Neural cell (in vitro differentiated cells): ENCODE results near the gene NCKAP5. TPM values are rescaled to one million over a fixed set of nuclear protein-coding genes. Genes with fewer than 3 reads are reported as not detected.

Source experiments
- H2AFZ ChIP-seq: fragments of 200-600, 300-800 bp; sonication (generic), shearing (Covaris generic); 2 replicates; pipeline ENCODE4 v1.6.0; 2014; ENCODE audit warnings: low read depth, mild to moderate bottlenecking, antibody characterized with exemption, low read length, moderate library complexity
- H3F3A ChIP-seq: fragments of 200-600 bp; shearing (Covaris generic); 2 replicates; pipeline ENCODE4 v1.6.1; 2016; ENCODE audit warnings: mild to moderate bottlenecking, moderate library complexity, mixed read lengths, antibody characterized with exemption, low read length; ENCODE audit not compliant: insufficient read depth, poor library complexity, severe bottlenecking
- H3K27ac ChIP-seq: fragments of 200-600, 300-800 bp; sonication (generic), shearing (Covaris generic); 2 replicates; pipeline ENCODE4 v1.5.1; 2014; ENCODE audit warnings: mild to moderate bottlenecking, low read length, moderate library complexity
- H3K27me3 ChIP-seq: fragments of 300-800, 200-600 bp; sonication (generic), shearing (Covaris generic); 2 replicates; pipeline ENCODE4 v1.6.0; 2014; ENCODE audit warnings: mild to moderate bottlenecking, low read depth, low read length, moderate library complexity; ENCODE audit not compliant: insufficient read depth
- H3K36me3 ChIP-seq: fragments of 300-800, 200-600 bp; sonication (generic), shearing (Covaris generic); 2 replicates; pipeline ENCODE4 v1.5.1; 2014; ENCODE audit warnings: mild to moderate bottlenecking, antibody characterized with exemption, low read length, moderate library complexity; ENCODE audit not compliant: insufficient read depth
- H3K4me2 ChIP-seq: fragments of 300-800, 200-600 bp; sonication (generic), shearing (Covaris generic); 2 replicates; pipeline ENCODE4 v1.6.0; 2014; ENCODE audit warnings: mild to moderate bottlenecking, low read length
- H3K4me3 ChIP-seq: fragments of 300-800, 200-600 bp; sonication (generic), shearing (Covaris generic); 2 replicates; pipeline ENCODE4 v1.5.1; 2014; ENCODE audit warnings: mild to moderate bottlenecking, low read length, moderate library complexity
- H3K79me2 ChIP-seq: fragments of 200-600 bp; shearing (Covaris generic); replicated peaks from 2 replicates; pipeline ENCODE4 v1.6.0; 2014; ENCODE audit warnings: mild to moderate bottlenecking, low read length, moderate library complexity; ENCODE audit not compliant: insufficient read depth
- H3K9ac ChIP-seq: fragments of 300-800, 200-600 bp; sonication (generic), shearing (Covaris generic); 2 replicates; pipeline ENCODE4 v1.6.1; 2016; ENCODE audit warnings: mild to moderate bottlenecking, low read length, mixed read lengths
- H3K9me2 ChIP-seq: fragments of 200-600 bp; shearing (Covaris generic); 2 replicates; pipeline ENCODE4 v1.6.1; 2016; ENCODE audit warnings: mild to moderate bottlenecking, low read length, mixed read lengths; ENCODE audit not compliant: insufficient read depth
- H3K9me3 ChIP-seq: fragments of 200-600, 300-800 bp; sonication (generic), shearing (Covaris generic); 2 replicates; pipeline ENCODE4 v1.6.1; 2016; ENCODE audit warnings: mild to moderate bottlenecking, mixed run types, low read length, moderate library complexity, mixed read lengths
- H4K20me1 ChIP-seq: fragments of 200-600 bp; shearing (Covaris generic); 2 replicates; pipeline ENCODE4 v1.6.1; 2016; ENCODE audit warnings: mild to moderate bottlenecking, mixed run types; ENCODE audit not compliant: insufficient read depth
- CTCF ChIP-seq: fragments of 450-650 bp; IDR thresholded peaks from 2 replicates; pipeline ENCODE4 v1.5.1; 2014; ENCODE audit warnings: antibody characterized with exemption, mild to moderate bottlenecking, moderate library complexity; ENCODE audit not compliant: poor library complexity, severe bottlenecking
- EP300 ChIP-seq: fragments of 450-650 bp; conservative IDR thresholded peaks from 2 replicates; pipeline ENCODE4 v1.6.1; 2014; ENCODE audit warnings: antibody characterized with exemption, mild to moderate bottlenecking, moderate library complexity; ENCODE audit not compliant: poor library complexity, severe bottlenecking
- EZH2 ChIP-seq: fragments of 200-600, 300-800 bp; shearing (Covaris generic), sonication (generic); IDR thresholded peaks from 2 replicates; pipeline ENCODE4 v1.6.1; 2014; ENCODE audit warnings: antibody characterized with exemption, low read length, borderline replicate concordance, mild to moderate bottlenecking; ENCODE audit not compliant: insufficient read depth, poor library complexity, severe bottlenecking
- MXI1 ChIP-seq: fragments of 450-650 bp; conservative IDR thresholded peaks from 2 replicates; pipeline ENCODE4 v1.6.1; 2014; ENCODE audit warnings: antibody characterized with exemption, mild to moderate bottlenecking; ENCODE audit not compliant: poor library complexity, severe bottlenecking
- POLR2AphosphoS5 ChIP-seq: IDR thresholded peaks from 2 replicates; pipeline ENCODE4 v1.6.1; 2012
- RAD21 ChIP-seq: fragments of 450-650 bp; conservative IDR thresholded peaks from 2 replicates; pipeline ENCODE4 v1.6.1; 2014; ENCODE audit warnings: antibody characterized with exemption, mild to moderate bottlenecking, moderate library complexity
- REST ChIP-seq: IDR thresholded peaks from 2 replicates; pipeline ENCODE4 v1.6.1; 2012; ENCODE audit warnings: borderline replicate concordance
- SMC3 ChIP-seq: fragments of 450-650 bp; conservative IDR thresholded peaks from 2 replicates; pipeline ENCODE4 v1.6.1; 2014; ENCODE audit warnings: antibody characterized with exemption, mild to moderate bottlenecking, moderate library complexity; ENCODE audit not compliant: poor library complexity
- TAF1 ChIP-seq: IDR thresholded peaks from 2 replicates; pipeline ENCODE4 v1.6.1; 2012; ENCODE audit warnings: low read depth
- polyA plus RNA-seq: library from polyadenylated mRNA; depleted of rRNA; stranded (reverse); fragments of >200 nt; gene quantifications from 2 replicates; pipeline ENCODE4 v1.2.3, GENCODE V29; 2014

The NCKAP5 gene
- polyA plus RNA-seq, 1 donor from 2014 or later = 2.4 TPM

- TF ChIP-seq POLR2AphosphoS5 = no peak
- TF ChIP-seq SMC3 = no peak
- Histone ChIP-seq H3K4me2 (no peak overlapping the region), H3K4me3 (no peak overlapping the region), H3K27ac (no peak overlapping the region), H3K36me3 (no peaks in the 10 kb centered on the region), H3K9me2 (no peaks in the 10 kb centered on the region), H3K9me3 (no peaks in the 10 kb centered on the region), H2AFZ (no peak overlapping the region), H3K9ac (no peak overlapping the region), H3K27me3 (no peaks in the 10 kb centered on the region), H4K20me1 (no peaks in the 10 kb centered on the region), H3F3A (no peaks in the 10 kb centered on the region), H3K79me2 (no peaks in the 10 kb centered on the region)
Measured at GRCh38 chr2:132779206-132779721, 789.0 kb downstream of the NCKAP5 start.

- no peak overlapping the region for H3K4me2 ChIP-seq
- H3K4me3 ChIP-seq = no peak overlapping the region
- no peaks in the 10 kb centered on the region for H3K9me2 ChIP-seq
- TF ChIP-seq POLR2AphosphoS5 = no peak
- TF ChIP-seq MXI1 = no peak
- TF ChIP-seq CTCF = no peak
- no peak for TF ChIP-seq EP300
- TF ChIP-seq SMC3 = no peak
- TF ChIP-seq EZH2 = no peak
- TF ChIP-seq RAD21 = no peak
- TF ChIP-seq TAF1 = no peak
- no peak for TF ChIP-seq REST
- H3K9me3 ChIP-seq = no peaks in the 10 kb centered on the region
- H3K36me3 ChIP-seq = no peaks in the 10 kb centered on the region
- H2AFZ ChIP-seq = no peak overlapping the region
- H3K27ac ChIP-seq = no peak overlapping the region
- no peak overlapping the region for H3K9ac ChIP-seq
- H3F3A ChIP-seq = no peaks in the 10 kb centered on the region
- no peaks in the 10 kb centered on the region for H3K27me3 ChIP-seq
- H3K79me2 ChIP-seq = no peaks in the 10 kb centered on the region
- H4K20me1 ChIP-seq = no peaks in the 10 kb centered on the region
Measured at GRCh38 chr2:132776287-132776686, 792.0 kb downstream of the NCKAP5 start.

GRCh38 chr2:132774189-132774588 lies 794.1 kb downstream of the NCKAP5 start:
- H3K27me3 ChIP-seq = no peaks in the 10 kb centered on the region
- H3K4me3 ChIP-seq = no peak overlapping the region
- H3K79me2 ChIP-seq = no peaks in the 10 kb centered on the region
- H3K9ac ChIP-seq = no peak overlapping the region
- no peaks in the 10 kb centered on the region for H4K20me1 ChIP-seq
- H3K27ac ChIP-seq = no peak overlapping the region
- no peak overlapping the region for H2AFZ ChIP-seq
- no peaks in the 10 kb centered on the region for H3K9me3 ChIP-seq
- TF ChIP-seq MXI1 = no peak
- TF ChIP-seq REST = no peak
- TF ChIP-seq POLR2AphosphoS5 = no peak
- TF ChIP-seq RAD21 = no peak
- no peaks in the 10 kb centered on the region for H3K36me3 ChIP-seq
- no peak overlapping the region for H3K4me2 ChIP-seq
- no peaks in the 10 kb centered on the region for H3K9me2 ChIP-seq
- no peaks in the 10 kb centered on the region for H3F3A ChIP-seq
